Activated CD4-positive, alpha-beta T cell treated with anti-CD3 and anti-CD28 coated beads for 36 hours (primary cell): ENCODE data around the gene C2orf78. TPM values are rescaled to one million over a fixed set of nuclear protein-coding genes. Genes with fewer than 3 reads are reported as not detected.
A peak's percentile ranks its signal among the peaks of the same experiment; 100 is the strongest.
"Not testable (repeated sequence)": the region's sequence is repeated elsewhere in the genome, so short reads cannot be mapped to it uniquely, and the experiment has no call there.

ENCODE experiments used
- ATAC-seq: fragments of 200-7000 bp; cut with Tn5 transposase; one replicate; pipeline ENCODE4 v1.10.0; 2021; ENCODE audit warnings: mild to moderate bottlenecking, moderate library complexity
- CTCF ChIA-PET: fragments of 350-600 bp; sonication (Branson Sonifier 250); formaldehyde crosslinking; loops from one replicate; lab custom pipeline; 2021; ENCODE audit warnings: antibody characterized with exemption; lab: Charles Lee
- POLR2A ChIA-PET: fragments of 350-600 bp; sonication (Branson Sonifier 250); formaldehyde crosslinking; loops from one replicate; lab custom pipeline; 2021; ENCODE audit warnings: antibody characterized with exemption, inconsistent platforms; lab: Charles Lee
- DNase-seq: peaks from one replicate; pipeline ENCODE4 v3.0.0-alpha.2; 2020
- H3K27ac Mint-ChIP-seq: one replicate; pipeline ENCODE4 v1.8.0; 2021; ENCODE audit warnings: mixed read lengths
- H3K27me3 Mint-ChIP-seq: one replicate; pipeline ENCODE4 v1.8.0; 2021; ENCODE audit warnings: mixed read lengths
- H3K36me3 Mint-ChIP-seq: one replicate; pipeline ENCODE4 v1.8.0; 2021; ENCODE audit warnings: low read depth, mixed read lengths
- H3K4me1 Mint-ChIP-seq: one replicate; pipeline ENCODE4 v1.8.0; 2021; ENCODE audit warnings: mixed read lengths
- H3K4me3 Mint-ChIP-seq: one replicate; pipeline ENCODE4 v1.8.0; 2021; ENCODE audit warnings: mild to moderate bottlenecking, moderate library complexity, mixed read lengths
- H3K9me3 Mint-ChIP-seq: one replicate; pipeline ENCODE4 v1.8.0; 2021; ENCODE audit warnings: low read depth, mixed read lengths
- intact Hi-C, 2 experiments: fragments of 100-400 bp; cut with DNase I in 1 of 2; cut with micrococcal nuclease in 1 of 2; formaldehyde crosslinking; loops; one replicate each; pipeline versions ENCODE4 v1.14.2 to v1.15.1; 2022 to 2024; cut with DNase I, micrococcal nuclease
- total RNA-seq, 2 experiments: library from RNA; stranded (reverse); gene quantifications; one replicate each; pipeline ENCODE4 v1.2.3, GENCODE V29; 2021

C2orf78 gene
- total RNA-seq, 2 experiments from 2014 or later, result not detected

GRCh38 chr2:73780237-73780582 is 3.8 kb upstream of the C2orf78 start:
- H3K27ac Mint-ChIP-seq, result no peak overlapping the region
- CTCF ChIA-PET, result interaction anchor here (0.6 to 1.1 kb wide), 4 partner anchors 44 to 399 kb away, joined by 3 to 7 read pairs (median 4); partner anchors contain the start of gene MOB1A

GRCh38 chr2:73783402-73783801 is 581 bp upstream of the C2orf78 start:
- POLR2A ChIA-PET, H3K27ac Mint-ChIP-seq, H3K9me3 Mint-ChIP-seq, H3K36me3 Mint-ChIP-seq, H3K27me3 Mint-ChIP-seq, H3K4me3 Mint-ChIP-seq, H3K4me1 Mint-ChIP-seq, ATAC-seq, CTCF ChIA-PET, intact Hi-C loops, DNase-seq: not testable (repeated sequence)

More at GRCh38 chr2:73780237-73780582, 3.8 kb upstream of the C2orf78 start:
- DNase-seq, result no peak
- no peaks in the 10 kb centered on the region for H3K9me3 Mint-ChIP-seq
- ATAC-seq, result no peak
- intact Hi-C loops, result loop anchor here in 1 of 2 experiments (1.0 kb wide), 5 partner anchors 41 to 367 kb away; partner anchors contain the start of genes BOLA3, STAMBP and TPRKB
- H3K4me3 Mint-ChIP-seq, result peak overlapping the region; percentile 100
- H3K36me3 Mint-ChIP-seq, result peaks cover 17% of the 10 kb centered on the region
- peaks cover 27% of the 10 kb centered on the region for H3K4me1 Mint-ChIP-seq
- H3K27me3 Mint-ChIP-seq, result peaks cover 2% of the 10 kb centered on the region
- POLR2A ChIA-PET, result no interaction called here

GRCh38 chr2:73811878-73812277 is 27.9 kb downstream of the C2orf78 start:
- no peak for DNase-seq
- intact Hi-C loops, result no loop called here
- H3K9me3 Mint-ChIP-seq, result no peaks in the 10 kb centered on the region
- H3K27me3 Mint-ChIP-seq, result peaks cover 10% of the 10 kb centered on the region
- no peak overlapping the region for H3K4me3 Mint-ChIP-seq
- no peak for ATAC-seq
- no peak overlapping the region for H3K27ac Mint-ChIP-seq
- ChIA-PET CTCF (interaction anchor here (3.2 kb wide), 1 partner anchor 11 kb away, joined by 25 read pairs; no protein-coding TSS in a partner anchor), POLR2A (no interaction called here)
- no peaks in the 10 kb centered on the region for H3K4me1 Mint-ChIP-seq
- H3K36me3 Mint-ChIP-seq, result no peaks in the 10 kb centered on the region

GRCh38 chr2:73812635-73813034 is 28.7 kb downstream of the C2orf78 start:
- CTCF ChIA-PET, result interaction anchor here (1.2 to 3.2 kb wide), 2 partner anchors 11 to 366 kb away, joined by 3 to 25 read pairs; partner anchors contain the start of gene MOB1A

GRCh38 chr2:73818296-73818695 is 34.3 kb downstream of the C2orf78 start:
- ChIA-PET POLR2A (no interaction called here), CTCF (no interaction called here)
- no peaks in the 10 kb centered on the region for H3K9me3 Mint-ChIP-seq
- peaks cover 29% of the 10 kb centered on the region for H3K4me1 Mint-ChIP-seq
- intact Hi-C loops, result no loop called here
- no peaks in the 10 kb centered on the region for H3K36me3 Mint-ChIP-seq
- H3K27me3 Mint-ChIP-seq, result peaks cover 10% of the 10 kb centered on the region
- DNase-seq (no peak), ATAC-seq (no peak)
- H3K27ac Mint-ChIP-seq, result no peak overlapping the region
- H3K4me3 Mint-ChIP-seq, result no peak overlapping the region

More at GRCh38 chr2:73812635-73813034, 28.7 kb downstream of the C2orf78 start:
- H3K36me3 Mint-ChIP-seq, result no peaks in the 10 kb centered on the region
- POLR2A ChIA-PET, result no interaction called here
- no peaks in the 10 kb centered on the region for H3K9me3 Mint-ChIP-seq
- DNase-seq (no peak), ATAC-seq (no peak)
- intact Hi-C loops, result no loop called here
- peaks cover 10% of the 10 kb centered on the region for H3K27me3 Mint-ChIP-seq
- H3K27ac Mint-ChIP-seq, result no peak overlapping the region
- no peak overlapping the region for H3K4me3 Mint-ChIP-seq
- H3K4me1 Mint-ChIP-seq, result no peaks in the 10 kb centered on the region

- intact Hi-C loops, result loop anchor here (1.0 to 10.0 kb wide), 6 partner anchors 41 to 574 kb away; partner anchors contain the start of genes ALMS1 (in 1 of the 2), BOLA3 (in 1 of the 2), DUSP11 (in 1 of the 2) and MOB1A (in 1 of the 2)
- POLR2A ChIA-PET, result interaction anchor here (0.7 to 1.1 kb wide), 2 partner anchors 84 to 357 kb away, joined by 3 read pairs; partner anchors contain the start of genes MOB1A and TPRKB
- Mint-ChIP-seq H3K27me3 (peaks cover 3% of the 10 kb centered on the region), H3K9me3 (no peaks in the 10 kb centered on the region), H3K4me1 (peaks cover 33% of the 10 kb centered on the region), H3K36me3 (no peaks in the 10 kb centered on the region), H3K27ac (peak overlapping the region; percentile 79), H3K4me3 (peak overlapping the region; percentile 16)
- DNase-seq, result peak; percentile 68
- peak; percentile 94 for ATAC-seq
- CTCF ChIA-PET, result interaction anchor here (0.6 to 9.5 kb wide), 10 partner anchors 9 to 932 kb away, joined by 3 to 155 read pairs (median 4); partner anchors contain the start of gene BOLA3
Measured at GRCh38 chr2:73821227-73821626, 37.2 kb downstream of the C2orf78 start.

- CTCF ChIA-PET, result interaction anchor here (0.6 to 9.5 kb wide), 13 partner anchors 10 to 932 kb away, joined by 3 to 155 read pairs (median 4); partner anchors contain the start of genes BOLA3, MOB1A and TPRKB
Measured at GRCh38 chr2:73821669-73822068, 37.7 kb downstream of the C2orf78 start.

GRCh38 chr2:73822276-73822675 is 38.3 kb downstream of the C2orf78 start:
- Mint-ChIP-seq H3K9me3 (no peaks in the 10 kb centered on the region), H3K27me3 (peaks cover 3% of the 10 kb centered on the region), H3K4me3 (no peak overlapping the region), H3K4me1 (peaks cover 34% of the 10 kb centered on the region), H3K36me3 (no peaks in the 10 kb centered on the region), H3K27ac (peak overlapping the region; percentile 79)
- ChIA-PET POLR2A (interaction anchor here (0.7 kb wide), 1 partner anchor 77 kb away, joined by 3 read pairs; no protein-coding TSS in a partner anchor), CTCF (interaction anchor here (0.7 to 9.5 kb wide), 13 partner anchors 10 to 513 kb away, joined by 3 to 155 read pairs (median 4); partner anchors contain the start of genes BOLA3, MOB1A and TPRKB)
- peak; percentile 55 for ATAC-seq
- peak; percentile 36 for DNase-seq
- intact Hi-C loops, result loop anchor here (10.0 kb wide), 5 partner anchors 323 to 573 kb away; partner anchors contain the start of genes ALMS1 (in 1 of the 2), BOLA3 (in 1 of the 2) and MOB1A (in 1 of the 2)

More at GRCh38 chr2:73821669-73822068, 37.7 kb downstream of the C2orf78 start:
- Mint-ChIP-seq H3K4me1 (peaks cover 33% of the 10 kb centered on the region), H3K36me3 (no peaks in the 10 kb centered on the region), H3K9me3 (no peaks in the 10 kb centered on the region), H3K4me3 (peak overlapping the region; percentile 16), H3K27me3 (peaks cover 3% of the 10 kb centered on the region), H3K27ac (peak overlapping the region; percentile 79)
- ATAC-seq (peak; percentile 57), DNase-seq (no peak)
- POLR2A ChIA-PET, result no interaction called here
- intact Hi-C loops, result loop anchor here (1.0 to 10.0 kb wide), 6 partner anchors 41 to 573 kb away; partner anchors contain the start of genes ALMS1 (in 1 of the 2), BOLA3 (in 1 of the 2), DUSP11 (in 1 of the 2) and MOB1A (in 1 of the 2)

- POLR2A ChIA-PET, result no interaction called here
- Mint-ChIP-seq H3K4me3 (no peak overlapping the region), H3K4me1 (peaks cover 41% of the 10 kb centered on the region), H3K9me3 (no peaks in the 10 kb centered on the region), H3K27me3 (peaks cover 3% of the 10 kb centered on the region), H3K27ac (peak overlapping the region; percentile 68), H3K36me3 (no peaks in the 10 kb centered on the region)
- CTCF ChIA-PET, result interaction anchor here (1.0 to 9.5 kb wide), 17 partner anchors 10 to 512 kb away, joined by 3 to 155 read pairs (median 4); partner anchors contain the start of genes BOLA3, MOB1A and TPRKB
- DNase-seq (no peak), ATAC-seq (no peak)
- intact Hi-C loops, result loop anchor here (10.0 kb wide), 5 partner anchors 322 to 572 kb away; partner anchors contain the start of genes ALMS1 (in 1 of the 2), BOLA3 (in 1 of the 2) and MOB1A (in 1 of the 2)
Measured at GRCh38 chr2:73822991-73823390, 39.0 kb downstream of the C2orf78 start.

- ATAC-seq (no peak), DNase-seq (no peak)
- POLR2A ChIA-PET, result no interaction called here
- intact Hi-C loops, result loop anchor here (10.0 kb wide), 5 partner anchors 321 to 571 kb away; partner anchors contain the start of genes ALMS1 (in 1 of the 2), BOLA3 (in 1 of the 2) and MOB1A (in 1 of the 2)
- peaks cover 3% of the 10 kb centered on the region for H3K27me3 Mint-ChIP-seq
- H3K4me1 Mint-ChIP-seq, result peaks cover 43% of the 10 kb centered on the region
- H3K9me3 Mint-ChIP-seq, result no peaks in the 10 kb centered on the region
- no peaks in the 10 kb centered on the region for H3K36me3 Mint-ChIP-seq
- CTCF ChIA-PET, result interaction anchor here (0.7 to 9.5 kb wide), 46 partner anchors 10 to 764 kb away, joined by 3 to 155 read pairs (median 4); partner anchors contain the start of genes BOLA3, MOB1A, MOGS and TPRKB
- H3K27ac Mint-ChIP-seq, result peak overlapping the region; percentile 68
- no peak overlapping the region for H3K4me3 Mint-ChIP-seq
Measured at GRCh38 chr2:73823416-73823815, 39.4 kb downstream of the C2orf78 start.
